GM12875 (cell line): Measurements from ENCODE around the gene RGS8.

ENCODE experiments used
- H3K4me3 ChIP-seq: one replicate; pipeline ENCODE4 v1.5.1; 2011; ENCODE audit warnings: low read depth, low read length, control low read depth
- CTCF ChIP-seq: IDR thresholded peaks from 2 replicates; pipeline ENCODE4 v1.5.1; 2011; ENCODE audit warnings: low read depth, mild to moderate bottlenecking, control low read depth, inconsistent platforms, low read length, moderate library complexity, borderline replicate concordance; ENCODE audit not compliant: insufficient read depth

RGS8 gene

DNA sequence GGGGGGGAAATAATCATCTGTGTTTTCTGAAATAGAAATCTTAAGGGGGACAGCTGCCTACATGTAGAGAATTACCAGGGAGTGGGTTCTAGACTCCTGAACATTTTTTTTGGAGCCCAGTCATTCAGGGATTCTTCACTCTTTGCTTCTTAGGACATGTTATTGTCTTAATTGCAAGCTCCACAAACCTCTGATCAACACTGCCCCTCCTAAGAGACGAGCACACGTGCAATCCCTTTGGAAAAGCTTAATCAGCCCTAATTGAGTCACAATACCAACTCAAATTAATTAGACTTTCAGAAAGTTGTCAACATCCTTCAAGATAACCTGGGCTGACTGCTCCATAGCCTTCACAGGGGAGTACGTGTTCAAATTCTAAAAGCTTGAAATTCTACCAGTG, 21.4 kb downstream of the RGS8 start:
- no peak for TF ChIP-seq CTCF
- H3K4me3 ChIP-seq = no peak overlapping the region

GRCh38 chr1:182662121-182662890, 22.1 kb downstream of the RGS8 start:
- TF ChIP-seq CTCF = no peak
- no peak overlapping the region for H3K4me3 ChIP-seq

DNA sequence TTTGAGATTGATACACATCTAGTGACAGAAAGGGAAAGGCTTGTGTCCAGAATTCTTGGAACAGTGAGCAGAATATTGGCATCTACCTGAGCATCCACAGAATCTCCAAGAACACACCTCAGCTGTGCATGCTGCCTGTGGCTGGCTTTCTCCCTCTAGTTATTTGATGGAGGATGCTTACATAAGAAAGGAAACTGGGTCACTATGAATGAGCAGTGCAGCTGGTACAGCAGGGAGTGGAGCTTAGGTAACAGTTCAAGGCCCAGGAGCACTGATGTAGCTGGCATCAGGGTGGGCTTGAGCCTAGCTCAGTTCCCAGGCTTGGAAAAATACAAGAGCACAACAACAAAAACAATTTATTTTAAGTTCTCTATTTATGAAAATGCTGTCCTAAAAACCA, 26.3 kb downstream of the RGS8 start:
- no peak overlapping the region for H3K4me3 ChIP-seq
- no peak for TF ChIP-seq CTCF

DNA sequence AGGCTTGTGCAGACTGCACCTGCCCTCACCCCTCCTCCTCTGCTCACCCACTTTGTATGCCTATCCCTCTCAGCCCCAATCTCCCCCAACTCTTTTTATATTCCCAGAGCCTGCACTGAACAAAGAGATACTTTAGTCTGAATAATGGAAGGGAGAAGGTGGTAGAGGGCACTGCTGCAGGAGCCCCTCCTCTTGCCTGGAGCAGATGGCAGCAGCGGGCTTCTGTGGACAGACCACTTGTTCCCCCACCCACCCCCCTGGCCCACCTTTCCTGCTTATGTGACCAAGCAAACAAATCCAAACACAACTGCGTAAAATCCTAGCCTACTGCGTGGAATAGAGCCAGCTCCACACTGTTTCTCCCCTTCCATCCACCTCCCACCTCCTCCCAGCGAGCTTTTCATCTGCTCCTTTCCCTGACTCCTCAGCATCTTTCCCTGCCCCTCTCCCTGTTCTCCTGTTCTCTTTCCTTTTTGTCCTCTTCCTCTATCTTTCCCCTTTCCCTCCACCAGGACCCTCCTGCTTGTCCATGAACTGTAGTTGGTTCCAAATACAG, 27.5 kb downstream of the RGS8 start:
- TF ChIP-seq CTCF = no peak
- H3K4me3 ChIP-seq = no peak overlapping the region

DNA sequence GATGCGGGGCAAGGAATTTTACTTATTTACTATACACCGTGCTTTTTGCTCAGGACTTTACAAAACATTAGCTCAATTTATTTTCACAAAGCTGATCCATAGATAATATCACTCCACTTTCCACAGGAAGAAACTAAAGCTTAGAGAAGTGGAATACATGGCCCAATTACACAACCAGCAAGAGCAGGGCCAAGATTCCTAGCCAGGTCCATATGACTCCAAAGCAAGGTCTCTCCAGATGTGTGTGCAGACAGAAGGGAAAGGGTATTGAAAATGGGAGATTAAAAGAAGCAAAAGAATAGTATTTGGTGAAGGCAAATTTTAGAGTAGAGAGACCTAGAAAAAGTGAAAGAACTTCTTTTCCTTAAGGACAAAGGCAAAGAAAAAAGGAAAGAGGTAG, 30.4 kb downstream of the RGS8 start:
- TF ChIP-seq CTCF = no peak
- H3K4me3 ChIP-seq = no peak overlapping the region

GRCh38 chr1:182652933-182653332, 31.5 kb downstream of the RGS8 start:
- no peak for TF ChIP-seq CTCF
- H3K4me3 ChIP-seq = no peak overlapping the region

DNA sequence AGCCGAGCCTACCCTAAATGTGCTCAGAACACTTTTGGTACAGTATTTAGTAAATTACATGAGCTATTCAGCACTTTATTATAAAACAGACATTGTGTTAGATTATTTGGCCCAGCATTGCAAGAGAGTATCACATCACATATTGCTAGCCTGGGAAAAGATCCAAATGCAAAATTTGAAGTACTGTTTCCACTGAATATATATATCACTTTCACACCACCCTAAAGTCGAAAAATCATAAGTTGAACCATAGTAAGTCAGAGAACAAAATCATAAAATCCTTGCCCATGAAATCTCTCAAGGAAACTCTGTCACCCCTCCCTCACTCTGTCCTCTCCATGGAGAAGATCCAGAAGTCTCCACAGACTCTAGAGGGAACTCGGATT, 33.1 kb downstream of the RGS8 start:
- no peak for TF ChIP-seq CTCF
- no peak overlapping the region for H3K4me3 ChIP-seq
